OCI-LY3 (cell line): ENCODE results near the gene LRP1B.

Source experiments
- H2AFZ ChIP-seq: fragments of 200-600, 300-600 bp; shearing (Covaris generic); 2 replicates; pipeline ENCODE4 v1.6.0; 2014; ENCODE audit warnings: antibody characterized with exemption, low read depth, low read length
- H3K27ac ChIP-seq: fragments of 200-600, 300-600 bp; sonication (generic); 2 replicates; pipeline ENCODE4 v1.5.1; 2014; ENCODE audit warnings: mild to moderate bottlenecking, low read length, moderate library complexity, mixed read lengths
- H3K27me3 ChIP-seq: fragments of 200-600, 300-600 bp; sonication (generic); 2 replicates; pipeline ENCODE4 v1.6.1; 2014; ENCODE audit warnings: low read depth, low read length, mixed read lengths
- H3K36me3 ChIP-seq: fragments of 200-600, 300-600 bp; sonication (generic); replicated peaks from 2 replicates; pipeline ENCODE3; 2014; ENCODE audit warnings: low read depth, low read length, mixed read lengths
- H3K4me1 ChIP-seq: fragments of 300-600, 200-600 bp; sonication (generic); 2 replicates; pipeline ENCODE4 v1.6.1; 2014; ENCODE audit warnings: low read length, mixed read lengths
- H3K4me2 ChIP-seq: fragments of 200-600, 300-600 bp; sonication (generic); 2 replicates; pipeline ENCODE4 v1.6.1; 2014; ENCODE audit warnings: low read length, mixed read lengths
- H3K4me3 ChIP-seq: fragments of 300-600, 200-600 bp; sonication (generic); 2 replicates; pipeline ENCODE4 v1.5.1; 2014; ENCODE audit warnings: antibody characterized with exemption, mild to moderate bottlenecking, low read length, moderate library complexity
- H3K79me2 ChIP-seq: fragments of 300-600, 200-600 bp; shearing (Covaris generic); 2 replicates; pipeline ENCODE4 v1.6.1; 2014; ENCODE audit warnings: mild to moderate bottlenecking, low read length, mixed read lengths
- H3K9ac ChIP-seq: fragments of 300-600, 200-600 bp; shearing (Covaris generic); 2 replicates; pipeline ENCODE4 v1.6.0; 2014; ENCODE audit warnings: mild to moderate bottlenecking, low read length, moderate library complexity
- H3K9me3 ChIP-seq: fragments of 200-600, 300-600 bp; shearing (Covaris generic); 2 replicates; pipeline ENCODE4 v1.6.1; 2014; ENCODE audit warnings: low read length, mixed read lengths; ENCODE audit not compliant: insufficient read depth
- H4K20me1 ChIP-seq: fragments of 200-600, 300-600 bp; sonication (generic); 2 replicates; pipeline ENCODE4 v1.6.1; 2016; ENCODE audit warnings: low read length, mixed read lengths; ENCODE audit not compliant: insufficient read depth
- CTCF ChIP-seq: fragments of 200-600, 300-600 bp; sonication (generic); IDR thresholded peaks from 2 replicates; pipeline ENCODE4 v1.5.1; 2014; ENCODE audit warnings: antibody characterized with exemption, low read length, low read depth
- EZH2phosphoT487 ChIP-seq: fragments of 200-600 bp; shearing (Covaris generic); IDR thresholded peaks from 2 replicates; pipeline ENCODE4 v1.6.1; 2018; ENCODE audit warnings: antibody characterized with exemption, mixed run types, low read depth

Gene LRP1B

GRCh38 chr2:142100139-142100873 is 30.5 kb downstream of the LRP1B start:
- no peak overlapping the region for H2AFZ ChIP-seq
- TF ChIP-seq EZH2phosphoT487, result no peak
- TF ChIP-seq CTCF, result no peak
- H3K4me1 ChIP-seq, result no peaks in the 10 kb centered on the region
- no peak overlapping the region for H3K4me3 ChIP-seq
- no peak overlapping the region for H3K4me2 ChIP-seq
- no peaks in the 10 kb centered on the region for H3K36me3 ChIP-seq
- no peaks in the 10 kb centered on the region for H4K20me1 ChIP-seq
- no peak overlapping the region for H3K27ac ChIP-seq
- H3K9me3 ChIP-seq, result no peaks in the 10 kb centered on the region
- no peak overlapping the region for H3K9ac ChIP-seq
- H3K27me3 ChIP-seq, result no peaks in the 10 kb centered on the region
- no peaks in the 10 kb centered on the region for H3K79me2 ChIP-seq

- Histone ChIP-seq H3K9ac (no peak overlapping the region), H3K4me2 (no peak overlapping the region), H3K27me3 (no peaks in the 10 kb centered on the region), H3K79me2 (no peaks in the 10 kb centered on the region), H3K27ac (no peak overlapping the region), H3K9me3 (no peaks in the 10 kb centered on the region), H2AFZ (no peak overlapping the region), H3K4me1 (no peaks in the 10 kb centered on the region), H3K36me3 (no peaks in the 10 kb centered on the region), H4K20me1 (no peaks in the 10 kb centered on the region), H3K4me3 (no peak overlapping the region)
- no peak for TF ChIP-seq CTCF
- TF ChIP-seq EZH2phosphoT487, result no peak
Observed at GRCh38 chr2:142097711-142098110, 33.1 kb downstream of the LRP1B start.

GRCh38 chr2:142095647-142096046 is 35.2 kb downstream of the LRP1B start:
- no peak overlapping the region for H3K4me2 ChIP-seq
- no peaks in the 10 kb centered on the region for H3K9me3 ChIP-seq
- no peak overlapping the region for H3K9ac ChIP-seq
- TF ChIP-seq CTCF, result no peak
- TF ChIP-seq EZH2phosphoT487, result no peak
- no peaks in the 10 kb centered on the region for H3K79me2 ChIP-seq
- no peaks in the 10 kb centered on the region for H3K27me3 ChIP-seq
- H3K4me1 ChIP-seq, result no peaks in the 10 kb centered on the region
- no peak overlapping the region for H2AFZ ChIP-seq
- no peak overlapping the region for H3K4me3 ChIP-seq
- H3K27ac ChIP-seq, result no peak overlapping the region
- no peaks in the 10 kb centered on the region for H3K36me3 ChIP-seq
- H4K20me1 ChIP-seq, result no peaks in the 10 kb centered on the region

- Histone ChIP-seq H3K4me3 (no peak overlapping the region), H3K4me2 (no peak overlapping the region)
Observed at GRCh38 chr2:142094233-142094632, 36.6 kb downstream of the LRP1B start.

More at GRCh38 chr2:142094233-142094632, 36.6 kb downstream of the LRP1B start:
- no peaks in the 10 kb centered on the region for H4K20me1 ChIP-seq
- H3K27me3 ChIP-seq, result no peaks in the 10 kb centered on the region
- H3K9ac ChIP-seq, result no peak overlapping the region
- no peaks in the 10 kb centered on the region for H3K79me2 ChIP-seq
- H3K9me3 ChIP-seq, result no peaks in the 10 kb centered on the region
- no peak overlapping the region for H3K27ac ChIP-seq
- H3K4me1 ChIP-seq, result no peaks in the 10 kb centered on the region
- TF ChIP-seq EZH2phosphoT487 (no peak), CTCF (no peak)
- H2AFZ ChIP-seq, result no peak overlapping the region
- no peaks in the 10 kb centered on the region for H3K36me3 ChIP-seq
